ENCODE results near the gene RABL2B.
"Not testable (repeated sequence)": the region's sequence is repeated elsewhere in the genome, so short reads cannot be mapped to it uniquely, and the experiment has no call there.

GRCh38 chr22:50783033-50783879 lies at the start of gene RABL2B:
- TF ChIP-seq EZH2 (IDR thresholded peaks at IDR 0.05; ENCODE audit: low read depth, unreplicated experiment); CTCF (conservative IDR thresholded peaks at IDR 0.05; ENCODE audit: low read depth in 2 of 2); REST (IDR thresholded peaks at IDR 0.05; ENCODE audit: unreplicated experiment); EZH2phosphoT487 (IDR thresholded peaks at IDR 0.05; ENCODE audit: unreplicated experiment); CREB1 (CRISPR knock-in tag; IDR thresholded peaks at IDR 0.05; ENCODE audit: low read depth); JUNB (IDR thresholded peaks at IDR 0.05; ENCODE audit: unreplicated experiment): not testable (repeated sequence)
- peak; percentile 59 for TF ChIP-seq POLR2AphosphoS5 (IDR thresholded peaks at IDR 0.05; ENCODE audit: low read depth)
- TF ChIP-seq, protein P1, sequence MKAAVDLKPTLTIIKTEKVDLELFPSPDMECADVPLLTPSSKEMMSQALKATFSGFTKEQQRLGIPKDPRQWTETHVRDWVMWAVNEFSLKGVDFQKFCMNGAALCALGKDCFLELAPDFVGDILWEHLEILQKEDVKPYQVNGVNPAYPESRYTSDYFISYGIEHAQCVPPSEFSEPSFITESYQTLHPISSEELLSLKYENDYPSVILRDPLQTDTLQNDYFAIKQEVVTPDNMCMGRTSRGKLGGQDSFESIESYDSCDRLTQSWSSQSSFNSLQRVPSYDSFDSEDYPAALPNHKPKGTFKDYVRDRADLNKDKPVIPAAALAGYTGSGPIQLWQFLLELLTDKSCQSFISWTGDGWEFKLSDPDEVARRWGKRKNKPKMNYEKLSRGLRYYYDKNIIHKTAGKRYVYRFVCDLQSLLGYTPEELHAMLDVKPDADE (IDR thresholded peaks at IDR 0.05), result not testable (repeated sequence)

All from GM23338 (cell line).